Endothelial cell (in vitro differentiated cells): ENCODE data around the gene CRHBP. TPM values are rescaled to one million over a fixed set of nuclear protein-coding genes. Genes with fewer than 3 reads are reported as not detected.

ENCODE experiments used
- DNase-seq: peaks from one replicate; pipeline ENCODE4 v3.0.0; 2021; ENCODE audit warnings: low spot score
- H3K27ac Mint-ChIP-seq: one replicate; pipeline ENCODE4 v1.8.0; 2021; ENCODE audit warnings: mixed read lengths, inconsistent platforms; ENCODE audit not compliant: unreplicated experiment
- H3K27me3 Mint-ChIP-seq: one replicate; pipeline ENCODE4 v1.8.0; 2021; ENCODE audit warnings: mild to moderate bottlenecking, moderate library complexity, mixed read lengths, inconsistent platforms; ENCODE audit not compliant: unreplicated experiment
- H3K36me3 Mint-ChIP-seq: one replicate; pipeline ENCODE4 v1.8.0; 2021; ENCODE audit warnings: mild to moderate bottlenecking, low read depth, mixed read lengths, inconsistent platforms; ENCODE audit not compliant: unreplicated experiment
- H3K4me1 Mint-ChIP-seq: one replicate; pipeline ENCODE4 v1.8.0; 2021; ENCODE audit warnings: mild to moderate bottlenecking, mixed read lengths, inconsistent platforms; ENCODE audit not compliant: unreplicated experiment
- H3K4me3 Mint-ChIP-seq: one replicate; pipeline ENCODE4 v1.8.0; 2021; ENCODE audit warnings: mild to moderate bottlenecking, mixed read lengths, inconsistent platforms; ENCODE audit not compliant: unreplicated experiment
- H3K9me3 Mint-ChIP-seq: one replicate; pipeline ENCODE4 v1.8.0; 2021; ENCODE audit warnings: mixed read lengths, inconsistent platforms; ENCODE audit not compliant: unreplicated experiment
- total RNA-seq: library from RNA; stranded (reverse); fragmentation: NEBNext Ultra II Directional; extraction: Animal tissue kit (Norgen Biotek cat#: 25700); gene quantifications from one replicate; pipeline ENCODE4 v1.2.1, GENCODE V29; 2021; ENCODE audit not compliant: unreplicated experiment
- TF ChIP-seq, protein P1 (sequence below): fragments of 200-600 bp; sonication (generic); IDR thresholded peaks from one replicate; pipeline ENCODE4 v1.5.0; 2021; ENCODE audit warnings: antibody characterized with exemption; ENCODE audit not compliant: unreplicated experiment

The CRHBP gene
- total RNA-seq, 1 donor from 2014 or later: 108 TPM

DNA sequence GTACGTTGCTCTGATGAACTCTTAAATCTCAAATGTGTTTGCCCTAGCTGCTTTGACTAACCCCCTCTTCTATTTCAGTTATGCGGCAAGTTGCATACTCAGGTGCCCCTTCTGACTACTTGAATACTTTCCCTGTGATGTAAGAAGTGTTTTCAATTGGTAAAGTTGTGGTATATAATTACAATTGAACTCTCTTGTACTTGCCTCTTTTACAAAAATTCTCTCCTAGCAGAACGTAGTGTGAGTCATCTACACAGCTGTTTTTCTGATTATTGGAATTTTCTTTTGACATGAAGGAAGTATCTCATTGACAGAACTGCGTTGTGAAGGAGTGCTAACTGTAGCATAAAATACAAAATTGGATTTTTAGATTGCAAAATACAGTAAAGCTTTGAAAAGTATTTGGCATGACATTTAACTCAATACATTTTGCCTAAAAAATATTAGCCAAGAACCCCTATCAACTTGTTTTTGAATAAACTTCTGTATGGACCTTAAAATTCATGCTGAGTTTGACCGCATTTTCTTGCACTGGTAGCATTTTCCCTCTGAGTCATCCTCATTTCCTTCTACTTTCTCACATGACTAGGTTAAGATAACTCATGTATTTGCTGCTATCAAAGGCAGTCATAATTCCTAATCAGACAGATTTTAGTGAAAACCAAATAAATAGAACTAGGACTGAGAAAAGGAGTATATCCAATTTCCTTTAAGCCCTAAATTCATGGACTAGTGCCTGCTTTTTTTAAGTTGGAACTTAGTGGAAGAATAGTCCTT is 6.3 kb downstream of the CRHBP start:
- Mint-ChIP-seq H3K27me3 (peaks cover 8% of the 10 kb centered on the region), H3K27ac (no peak overlapping the region), H3K9me3 (no peaks in the 10 kb centered on the region), H3K36me3 (peaks cover 16% of the 10 kb centered on the region), H3K4me1 (peaks cover 16% of the 10 kb centered on the region), H3K4me3 (no peak overlapping the region)
- TF ChIP-seq, protein P1, sequence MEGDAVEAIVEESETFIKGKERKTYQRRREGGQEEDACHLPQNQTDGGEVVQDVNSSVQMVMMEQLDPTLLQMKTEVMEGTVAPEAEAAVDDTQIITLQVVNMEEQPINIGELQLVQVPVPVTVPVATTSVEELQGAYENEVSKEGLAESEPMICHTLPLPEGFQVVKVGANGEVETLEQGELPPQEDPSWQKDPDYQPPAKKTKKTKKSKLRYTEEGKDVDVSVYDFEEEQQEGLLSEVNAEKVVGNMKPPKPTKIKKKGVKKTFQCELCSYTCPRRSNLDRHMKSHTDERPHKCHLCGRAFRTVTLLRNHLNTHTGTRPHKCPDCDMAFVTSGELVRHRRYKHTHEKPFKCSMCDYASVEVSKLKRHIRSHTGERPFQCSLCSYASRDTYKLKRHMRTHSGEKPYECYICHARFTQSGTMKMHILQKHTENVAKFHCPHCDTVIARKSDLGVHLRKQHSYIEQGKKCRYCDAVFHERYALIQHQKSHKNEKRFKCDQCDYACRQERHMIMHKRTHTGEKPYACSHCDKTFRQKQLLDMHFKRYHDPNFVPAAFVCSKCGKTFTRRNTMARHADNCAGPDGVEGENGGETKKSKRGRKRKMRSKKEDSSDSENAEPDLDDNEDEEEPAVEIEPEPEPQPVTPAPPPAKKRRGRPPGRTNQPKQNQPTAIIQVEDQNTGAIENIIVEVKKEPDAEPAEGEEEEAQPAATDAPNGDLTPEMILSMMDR: no peak
- DNase-seq: no peak

DNA sequence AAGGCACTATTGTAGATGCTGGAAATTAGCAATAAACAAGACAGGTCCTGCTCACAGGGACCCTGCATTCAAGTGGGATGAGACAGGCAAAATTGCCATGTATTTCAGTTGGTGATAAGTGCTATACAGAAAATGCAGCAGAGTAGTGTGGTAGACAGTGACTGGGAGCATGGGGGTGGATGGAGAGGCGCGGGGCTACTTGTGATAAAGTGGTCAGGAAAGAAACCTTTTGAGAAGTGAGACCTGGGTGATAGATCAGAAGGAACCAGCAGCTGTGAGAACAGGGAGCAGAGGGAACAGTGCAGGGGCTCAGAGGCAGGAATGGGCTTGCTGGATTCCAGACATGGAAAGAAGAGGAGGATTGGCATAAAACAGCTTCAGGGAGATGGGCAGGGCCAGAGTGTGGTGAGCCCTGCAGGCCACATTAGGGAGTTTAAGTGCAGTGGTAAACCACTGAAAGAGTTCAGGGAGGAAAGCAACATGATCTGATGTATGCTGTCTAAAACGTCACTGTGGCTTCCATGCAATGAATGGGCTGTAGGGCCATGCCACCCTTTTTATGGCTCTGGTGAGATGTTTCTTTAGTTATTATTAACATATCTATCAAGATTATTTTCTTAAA is 7.3 kb downstream of the CRHBP start:
- Mint-ChIP-seq H3K9me3 (no peaks in the 10 kb centered on the region), H3K4me3 (peak overlapping the region; percentile 49), H3K4me1 (peaks cover 13% of the 10 kb centered on the region), H3K36me3 (peaks cover 10% of the 10 kb centered on the region), H3K27ac (no peak overlapping the region), H3K27me3 (peaks cover 2% of the 10 kb centered on the region)
- DNase-seq: no peak
- TF ChIP-seq, protein P1: no peak

DNA sequence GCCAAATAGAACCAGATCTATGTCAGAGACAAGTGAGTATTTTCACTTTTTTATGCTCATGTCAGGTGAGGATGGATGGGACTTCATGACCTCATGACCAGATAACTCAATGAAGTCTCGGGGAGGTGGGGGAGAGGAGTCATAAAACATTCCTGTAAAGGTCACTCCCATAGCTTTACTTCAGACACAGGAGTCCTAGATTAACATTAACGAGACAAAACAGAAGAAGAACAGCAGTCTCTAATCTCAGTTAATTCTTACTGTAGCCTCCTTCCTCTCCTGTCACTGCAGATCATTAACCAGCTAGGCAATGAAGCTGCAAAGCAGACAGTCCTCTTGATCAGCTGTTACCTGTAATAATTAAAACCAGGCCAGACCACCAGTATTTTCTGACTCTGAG is 11.2 kb downstream of the CRHBP start:
- H3K27ac Mint-ChIP-seq: no peak overlapping the region
- peaks cover 5% of the 10 kb centered on the region for H3K4me1 Mint-ChIP-seq
- H3K9me3 Mint-ChIP-seq: no peaks in the 10 kb centered on the region
- DNase-seq: no peak
- TF ChIP-seq, protein P1: no peak
- H3K36me3 Mint-ChIP-seq: peaks cover 10% of the 10 kb centered on the region
- no peak overlapping the region for H3K4me3 Mint-ChIP-seq
- H3K27me3 Mint-ChIP-seq: peaks cover 2% of the 10 kb centered on the region

DNA sequence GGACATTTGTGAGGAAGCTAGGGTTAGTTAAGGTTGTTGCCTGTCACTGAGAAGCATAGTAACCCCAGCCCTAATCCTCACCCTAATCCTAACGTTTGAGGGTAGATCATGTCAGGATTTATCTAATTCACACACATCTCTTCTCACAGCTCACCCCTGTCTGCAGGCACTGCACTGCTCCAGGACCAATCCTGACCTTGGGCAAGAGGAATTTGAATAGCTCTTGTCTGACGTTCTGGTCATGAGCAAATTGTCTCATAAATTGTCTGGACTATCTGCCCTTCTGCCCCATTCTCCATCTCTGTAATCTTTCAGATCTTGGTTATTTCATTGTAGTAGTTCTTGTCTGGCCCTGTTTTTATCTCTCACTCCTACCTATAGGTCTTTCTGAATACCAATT is 18.7 kb downstream of the CRHBP start:
- peaks cover 3% of the 10 kb centered on the region for H3K36me3 Mint-ChIP-seq
- no peaks in the 10 kb centered on the region for H3K27me3 Mint-ChIP-seq
- H3K27ac Mint-ChIP-seq: no peak overlapping the region
- no peak for DNase-seq
- TF ChIP-seq, protein P1: no peak
- no peaks in the 10 kb centered on the region for H3K9me3 Mint-ChIP-seq
- no peaks in the 10 kb centered on the region for H3K4me1 Mint-ChIP-seq
- H3K4me3 Mint-ChIP-seq: no peak overlapping the region

DNA sequence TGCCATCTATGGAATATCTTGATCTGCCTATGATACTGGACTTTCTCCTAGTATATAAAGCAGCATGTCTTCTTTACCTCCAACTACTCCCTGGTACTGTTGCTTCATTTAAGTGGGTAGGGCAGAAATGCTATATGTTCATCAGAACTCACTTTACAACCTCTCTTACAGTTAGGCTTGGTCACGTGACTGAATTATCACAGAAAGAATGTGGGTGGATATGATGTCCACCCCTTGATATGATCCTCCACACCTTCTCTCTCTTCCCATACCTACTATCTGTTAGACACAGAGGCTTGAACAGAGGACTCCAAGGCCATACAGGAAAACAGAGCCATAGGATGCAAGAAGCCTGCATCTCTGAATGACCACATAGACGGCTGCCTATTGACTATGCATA is 19.8 kb downstream of the CRHBP start:
- no peaks in the 10 kb centered on the region for H3K4me1 Mint-ChIP-seq
- no peak overlapping the region for H3K27ac Mint-ChIP-seq
- peaks cover 2% of the 10 kb centered on the region for H3K27me3 Mint-ChIP-seq
- H3K4me3 Mint-ChIP-seq: no peak overlapping the region
- H3K36me3 Mint-ChIP-seq: peaks cover 3% of the 10 kb centered on the region
- no peak for DNase-seq
- no peaks in the 10 kb centered on the region for H3K9me3 Mint-ChIP-seq
- TF ChIP-seq, protein P1: no peak
